ENCODE results near the gene NHSL1.

The NHSL1 gene

DNA sequence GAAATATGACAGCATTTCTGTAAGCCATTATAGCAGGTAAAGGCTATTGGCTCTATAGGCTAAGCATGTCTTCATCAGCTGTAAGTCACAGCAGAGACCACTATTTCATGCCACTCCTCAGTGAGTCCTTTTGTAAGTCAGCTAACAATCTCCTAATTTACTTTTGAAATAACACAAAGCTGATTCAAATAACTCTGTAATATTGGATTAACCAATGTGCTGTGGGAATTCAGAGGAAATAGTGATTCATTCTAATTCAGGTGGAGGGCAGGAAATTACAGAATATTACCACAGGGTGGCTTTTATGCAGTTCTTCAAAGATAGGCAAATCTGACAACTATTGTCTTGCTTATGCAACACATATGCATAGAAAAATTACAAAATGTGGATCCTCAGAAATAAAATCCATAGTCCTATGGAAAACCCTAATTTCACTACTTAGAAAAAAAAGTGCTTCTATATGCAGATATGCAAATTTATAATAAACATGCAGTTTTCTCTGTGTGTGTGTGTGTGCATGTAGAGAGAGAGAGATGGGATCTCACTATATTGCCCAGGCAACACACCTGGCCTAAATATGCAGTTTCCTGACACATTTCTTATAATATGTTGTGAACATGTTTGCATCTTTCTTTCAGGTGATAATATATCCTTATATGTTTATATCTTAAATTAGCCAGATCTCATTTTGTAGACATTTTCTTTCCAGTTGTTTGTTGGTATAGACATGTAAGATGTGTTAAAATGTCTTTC, 126.4 kb downstream of the NHSL1 start:
- DNase-seq (ENCODE audit: low read depth in 2 of 2): no peak

Data from fibroblast of skin of left biceps (primary cell).